Measurements from ENCODE around the gene PRRT4.

PRRT4 gene

DNA sequence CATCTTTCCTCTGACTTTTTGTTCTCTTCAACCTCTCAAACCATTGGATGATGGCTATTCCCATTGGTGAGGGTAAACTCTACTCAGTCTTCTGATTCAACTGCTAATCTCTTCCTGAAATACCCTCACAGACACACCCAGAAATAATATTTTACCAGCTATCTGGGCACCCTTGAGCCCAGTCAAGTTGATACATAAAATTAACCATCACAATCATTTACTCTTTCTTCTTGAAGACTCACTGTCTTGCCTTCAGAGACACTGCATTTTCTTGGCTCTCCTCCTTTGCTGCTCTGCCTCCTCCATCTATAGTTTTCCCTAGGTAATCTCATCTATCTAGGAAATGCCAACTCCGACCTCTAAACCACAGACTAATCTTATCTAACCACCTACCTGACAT, 12.6 kb upstream of the PRRT4 start:
- DNase-seq (ENCODE audit: low read depth), result no peak

DNA sequence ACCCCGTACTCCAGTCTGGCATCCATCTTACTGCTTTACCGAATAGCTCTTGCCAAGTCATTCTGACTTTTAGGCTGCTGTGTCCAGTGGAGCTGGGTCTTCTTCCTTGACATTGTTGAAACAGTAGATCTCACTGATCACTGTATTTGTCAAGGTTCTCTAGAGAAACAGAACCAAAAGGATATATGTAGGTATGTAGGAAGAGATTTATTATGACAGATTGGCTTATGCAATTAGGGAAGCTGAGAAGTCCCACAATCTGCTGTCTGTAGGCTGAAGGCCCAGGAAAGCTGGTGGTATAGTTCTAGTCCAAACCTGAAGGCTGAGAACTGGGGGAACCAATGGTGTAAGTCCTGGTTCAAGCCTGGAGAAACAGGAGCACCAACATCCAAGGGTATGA, 12.1 kb upstream of the PRRT4 start:
- DNase-seq (ENCODE audit: low read depth), result no peak

DNA sequence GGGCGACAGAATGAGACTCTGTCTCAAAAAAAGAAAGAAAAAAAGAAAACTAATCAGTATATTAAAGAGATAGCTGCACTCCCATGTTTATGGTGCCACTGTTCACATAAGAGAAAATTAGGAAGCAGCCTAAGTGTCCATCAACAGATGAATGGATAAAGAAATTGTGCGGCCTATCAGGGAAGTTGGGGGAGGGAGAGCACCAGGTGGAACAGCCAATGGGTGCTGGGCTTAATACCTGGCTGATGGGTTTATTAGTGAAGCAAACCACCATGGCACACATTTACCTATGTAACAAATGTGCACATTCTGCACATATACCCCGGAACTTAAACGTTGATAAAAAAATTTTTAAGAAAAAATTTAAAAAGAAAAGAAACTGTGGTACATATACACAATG, 9.0 kb upstream of the PRRT4 start:
- no peak for DNase-seq (ENCODE audit: low read depth)

DNA sequence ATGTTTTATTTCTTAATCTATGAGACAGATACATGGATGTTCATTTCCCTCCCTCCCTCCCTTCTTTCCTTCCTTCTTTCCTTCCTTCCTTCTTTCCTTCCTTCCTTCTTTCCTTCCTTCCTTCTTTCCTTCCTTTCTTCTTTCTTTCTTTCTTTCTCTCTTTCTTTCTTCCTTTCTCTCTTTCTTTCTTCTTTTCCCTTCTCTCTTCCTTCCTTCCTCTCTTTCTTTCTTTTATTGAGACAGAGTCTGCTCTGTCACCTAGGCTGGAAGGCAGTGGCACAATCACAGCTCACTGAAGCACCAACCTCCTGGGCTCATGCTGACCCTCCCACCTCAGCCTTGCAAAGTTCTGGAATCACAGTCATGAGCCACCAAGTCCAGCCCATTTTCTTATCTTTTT, 5.5 kb upstream of the PRRT4 start:
- no peak for DNase-seq (ENCODE audit: low read depth)

DNA sequence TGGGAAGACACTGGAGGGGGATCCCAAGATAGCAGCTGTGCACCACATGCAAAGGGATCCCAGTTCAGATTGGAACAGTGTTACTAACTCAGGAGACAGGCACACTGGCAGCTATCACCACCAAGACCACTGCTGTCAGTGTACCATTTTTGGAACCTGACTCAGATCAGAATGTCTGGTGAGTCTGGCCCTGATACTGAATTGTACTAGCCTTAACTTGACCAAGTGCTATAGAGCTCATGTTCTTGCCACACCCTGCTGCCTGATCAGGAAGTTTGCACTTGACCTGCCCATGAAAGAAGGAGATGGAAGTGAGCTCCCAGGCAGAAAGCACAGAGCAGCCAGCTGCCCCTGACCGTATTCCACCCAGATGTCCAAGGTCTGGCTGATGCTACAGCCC, 4.8 kb upstream of the PRRT4 start:
- no peak for DNase-seq (ENCODE audit: low read depth)

DNA sequence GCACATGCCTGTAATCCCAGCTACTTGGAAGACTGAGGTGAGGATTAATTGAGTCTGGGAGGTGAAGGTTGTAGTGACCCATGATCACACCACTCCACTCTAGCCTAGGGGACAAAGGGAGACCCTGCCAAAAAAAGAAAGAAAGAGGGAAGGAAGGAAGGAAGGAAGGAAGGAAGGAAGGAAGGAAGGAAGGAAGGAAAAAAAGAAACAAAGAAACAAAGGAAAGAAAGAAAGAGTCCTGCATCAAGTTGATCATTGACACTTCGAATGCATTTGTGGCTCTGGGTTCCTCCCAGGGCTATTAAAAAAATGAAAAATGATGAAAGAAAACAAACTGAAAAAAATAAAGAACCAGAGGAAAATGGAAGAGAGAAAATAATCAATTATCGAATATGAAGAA, 3.9 kb upstream of the PRRT4 start:
- no peak for DNase-seq (ENCODE audit: low read depth)

DNA sequence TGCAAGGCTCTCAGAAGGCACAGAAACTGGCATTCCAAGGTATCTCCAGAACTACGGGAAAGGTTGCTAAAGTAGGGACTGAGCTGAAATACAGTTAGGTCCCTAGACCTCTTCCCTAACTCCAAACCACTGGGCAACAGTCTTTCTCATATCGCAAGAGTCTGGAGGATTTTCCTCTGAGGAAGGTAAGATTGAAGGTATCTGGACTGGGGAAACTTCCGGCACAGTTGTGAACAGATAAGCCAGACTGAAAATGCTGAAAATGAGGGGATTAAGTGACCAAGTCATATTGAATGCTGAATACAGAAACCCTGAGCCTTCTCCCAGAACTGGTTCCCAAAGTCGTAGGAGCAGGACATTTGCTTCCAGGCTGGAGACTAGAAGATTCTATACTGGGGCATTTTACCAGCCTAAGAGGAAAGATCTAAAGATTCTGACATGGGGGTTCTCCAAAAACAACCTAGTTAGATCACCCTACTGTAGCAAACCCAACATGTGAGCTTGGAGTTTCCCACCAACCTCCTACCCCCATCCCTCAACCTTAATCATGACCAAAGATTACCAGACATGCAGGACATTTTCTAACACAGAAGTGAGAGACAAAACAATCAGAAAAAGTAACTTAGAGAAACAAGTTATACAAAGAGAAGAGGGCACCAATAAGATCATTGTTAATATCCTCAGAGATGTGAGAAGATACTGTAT, 2.8 kb upstream of the PRRT4 start:
- no peak for DNase-seq (ENCODE audit: low read depth)

DNA sequence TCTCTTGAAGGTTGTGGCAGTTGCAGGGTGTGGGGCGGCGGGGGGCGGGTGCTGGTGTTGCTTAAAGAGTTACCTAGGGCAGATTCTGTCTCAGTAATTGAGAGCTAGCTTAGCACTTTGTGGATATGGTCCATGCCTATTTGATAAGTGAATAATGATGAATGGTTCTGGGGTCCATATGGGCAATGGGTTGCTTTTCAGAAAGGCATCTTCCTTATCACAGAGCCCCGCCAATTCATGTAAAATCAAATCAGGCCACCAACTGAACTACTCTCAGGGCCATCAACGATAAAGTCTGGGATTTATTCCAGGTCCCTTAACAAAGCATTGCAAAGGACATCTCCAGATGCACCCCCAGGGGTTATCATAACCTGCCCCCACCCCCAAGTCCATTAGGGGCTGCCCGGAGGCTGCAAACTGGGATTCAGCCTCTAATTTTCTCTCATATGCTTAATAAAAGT, 1.8 kb upstream of the PRRT4 start:
- no peak for DNase-seq (ENCODE audit: low read depth)

DNA sequence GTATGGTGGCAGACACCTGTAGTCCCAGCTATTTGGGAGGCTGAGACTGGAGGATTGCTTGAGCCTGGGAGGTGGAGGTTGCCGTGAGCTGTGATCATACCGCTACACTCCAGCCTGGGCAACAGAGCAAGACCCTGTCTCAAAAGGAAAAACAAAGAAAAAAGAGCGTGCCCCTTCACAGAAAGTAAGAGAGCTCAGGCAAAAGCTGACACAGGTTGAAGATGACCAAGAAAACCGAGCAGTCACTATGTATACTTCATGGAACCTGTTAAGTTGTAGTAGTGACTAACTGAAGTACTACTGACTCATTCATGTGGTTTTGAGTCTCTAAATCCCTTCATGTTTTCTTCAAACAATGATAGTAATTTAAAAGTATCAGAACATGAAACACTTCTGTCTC, 1.2 kb upstream of the PRRT4 start:
- DNase-seq (ENCODE audit: low read depth), result peak; percentile 68

DNA sequence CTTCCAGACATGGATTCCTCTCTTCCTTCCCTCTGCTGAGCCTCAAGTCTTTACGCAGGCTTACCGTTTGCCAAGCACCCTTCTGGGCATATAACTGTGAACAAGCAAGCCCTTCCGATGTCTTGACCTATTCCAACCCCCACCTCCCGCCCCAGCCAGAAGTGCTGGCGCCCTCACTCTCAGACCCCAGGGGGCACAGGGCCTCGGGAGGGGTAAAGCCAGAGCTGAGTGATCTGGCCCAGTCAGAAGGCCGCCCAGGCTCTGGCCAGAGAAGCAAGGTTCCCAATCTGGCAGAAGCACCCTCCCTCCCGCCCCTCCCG, 1.2 kb downstream of the PRRT4 start:
- no peak for DNase-seq (ENCODE audit: low read depth)

DNA sequence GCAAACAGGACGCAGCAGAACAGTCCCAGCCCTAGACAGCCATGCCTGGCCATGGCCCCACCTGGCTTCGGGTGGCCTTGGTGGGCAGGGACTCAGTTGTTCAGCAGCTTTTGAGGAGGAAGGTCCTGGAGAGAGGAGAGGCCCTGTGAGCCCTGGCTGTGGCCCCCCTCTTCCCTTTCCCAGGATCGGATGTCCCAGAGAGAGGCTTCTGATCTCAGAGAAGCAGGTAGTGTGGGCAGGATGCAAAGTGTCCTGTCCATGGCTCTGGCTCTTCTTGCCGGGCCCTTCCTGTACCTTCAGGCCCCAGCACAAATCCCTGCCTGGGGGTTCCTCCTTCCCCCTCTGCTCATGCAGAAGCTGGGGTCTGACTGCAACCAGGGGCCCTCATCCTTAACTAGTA, 1.6 kb downstream of the PRRT4 start:
- DNase-seq (ENCODE audit: low read depth), result no peak

DNA sequence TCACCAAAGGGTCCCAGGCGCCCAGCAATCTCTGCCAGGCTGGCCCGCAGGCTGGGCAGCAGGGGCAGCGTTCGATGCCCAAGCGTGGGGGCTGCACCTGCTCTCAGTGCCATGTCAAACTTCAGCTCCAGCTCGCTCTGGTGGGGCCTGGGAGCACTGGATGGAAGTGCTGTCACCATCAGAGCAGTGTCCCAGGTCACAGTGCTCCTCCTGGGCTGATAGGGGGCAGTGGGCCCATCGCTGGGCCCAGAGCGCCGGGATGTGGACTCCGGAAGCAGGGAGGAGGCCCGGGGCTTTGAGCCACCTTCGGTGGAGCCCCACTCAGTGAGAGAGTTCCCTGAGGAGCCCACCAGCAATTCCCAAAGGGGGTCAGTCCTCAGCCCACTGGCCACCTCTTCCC, 2.2 kb downstream of the PRRT4 start:
- no peak for DNase-seq (ENCODE audit: low read depth)

DNA sequence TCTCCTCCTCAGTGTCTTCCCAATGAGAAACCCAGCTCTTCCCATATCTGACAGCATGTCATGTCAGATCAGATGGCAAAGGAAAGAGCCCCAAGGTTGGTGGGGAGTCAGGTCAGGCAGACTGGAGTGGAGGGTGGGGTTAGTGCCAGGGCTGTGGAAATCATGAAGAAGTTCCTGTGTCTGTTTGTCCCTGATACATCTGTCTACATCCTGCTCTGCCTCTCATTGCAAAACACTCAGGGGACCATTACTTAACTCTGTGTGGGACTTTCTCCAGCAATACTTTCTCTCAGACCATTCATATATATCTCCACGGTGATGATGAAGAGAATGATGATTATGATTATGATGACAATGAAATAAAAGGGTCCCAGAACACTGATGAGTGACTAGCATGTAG, 3.3 kb downstream of the PRRT4 start:
- DNase-seq (ENCODE audit: low read depth), result no peak

DNA sequence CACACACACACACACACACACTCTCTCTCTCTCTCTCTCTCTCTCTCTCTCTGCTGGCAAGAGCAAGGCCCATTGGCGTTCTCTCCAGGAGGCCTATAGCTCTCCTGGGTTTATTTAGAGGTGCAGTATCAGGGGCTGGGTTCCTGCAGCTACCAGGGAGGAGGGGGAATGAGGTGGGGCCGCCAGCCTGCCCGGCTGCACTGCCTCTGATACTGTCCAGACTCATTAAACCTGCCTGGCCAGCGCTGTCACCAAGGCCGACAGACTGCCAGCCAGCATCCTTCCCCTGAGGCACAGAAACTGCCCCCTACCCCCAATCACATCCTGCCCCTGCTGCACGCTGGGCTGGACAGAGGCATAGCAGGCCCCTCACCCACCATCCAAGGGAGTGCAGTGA, 4.3 kb downstream of the PRRT4 start:
- DNase-seq (ENCODE audit: low read depth), result no peak

DNA sequence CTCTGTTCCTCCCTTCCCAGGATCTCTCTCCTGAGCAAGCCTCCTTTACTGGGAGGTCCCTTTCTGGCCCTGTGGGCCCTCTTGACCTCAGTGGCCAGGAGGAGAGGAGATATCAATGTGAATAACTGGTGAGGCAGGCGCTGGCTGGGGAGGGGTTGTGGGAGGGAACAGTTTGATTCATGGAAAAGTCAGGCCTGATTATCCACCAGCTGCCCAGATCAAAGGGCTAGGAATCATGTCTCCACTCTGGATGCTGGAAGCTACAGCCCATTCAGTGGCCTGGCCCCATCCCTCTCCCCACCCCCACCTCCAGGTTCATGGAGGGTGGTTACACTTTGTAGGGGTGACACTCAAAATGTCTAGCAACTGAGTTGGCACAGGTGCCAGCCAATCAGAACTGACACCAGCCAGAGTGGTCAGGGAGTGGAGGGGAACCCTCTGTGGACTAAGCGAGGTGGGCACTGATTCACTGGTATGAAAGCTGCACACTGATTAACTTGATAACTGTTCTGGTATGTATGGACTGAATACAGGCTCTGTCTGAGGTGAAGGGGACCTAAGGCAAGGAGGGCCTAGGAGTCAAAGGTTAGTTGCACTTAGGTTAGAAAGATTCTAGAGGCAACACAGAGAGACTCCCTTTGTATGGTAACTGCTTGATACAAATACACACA, 4.8 kb downstream of the PRRT4 start:
- DNase-seq (ENCODE audit: low read depth), result peak; percentile 46

DNA sequence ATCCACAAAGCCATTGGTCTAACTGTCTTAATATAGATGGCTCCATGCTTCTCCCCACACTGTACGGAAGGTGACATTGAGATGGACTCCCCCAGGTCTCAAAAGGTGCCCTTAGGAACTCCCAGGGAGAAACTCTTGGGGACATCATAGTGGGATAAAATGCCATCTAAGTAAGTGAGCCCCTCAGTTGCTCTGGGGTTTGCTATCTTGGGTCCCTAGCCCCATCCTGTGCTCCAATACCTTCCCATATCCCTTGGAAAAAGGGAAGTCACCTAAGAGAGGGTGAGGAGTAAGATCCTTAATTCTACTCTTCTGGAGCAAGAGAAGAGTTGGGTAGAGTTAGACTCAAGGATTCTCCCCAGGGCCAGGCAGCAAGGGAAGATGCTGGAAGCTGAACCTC, 7.9 kb downstream of the PRRT4 start:
- DNase-seq (ENCODE audit: low read depth), result no peak

DNA sequence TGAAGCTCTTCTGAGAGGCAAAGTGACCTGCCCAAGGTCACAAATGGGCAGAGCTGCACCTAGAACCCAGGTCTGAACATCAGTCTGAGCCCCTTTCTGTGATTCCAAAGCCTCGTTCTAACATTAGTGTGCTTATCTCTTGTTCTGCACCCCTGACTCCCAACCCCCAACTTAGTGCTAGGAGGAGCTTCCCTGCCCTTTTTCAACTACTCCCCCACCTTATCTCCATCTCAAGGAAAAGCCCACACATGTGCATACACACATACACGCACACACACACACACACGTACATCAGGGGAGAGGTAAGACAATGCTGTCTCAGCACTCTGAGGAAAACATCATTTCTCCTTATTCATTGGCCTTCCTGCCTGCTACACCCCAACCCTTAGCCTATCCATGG, 8.3 kb downstream of the PRRT4 start:
- DNase-seq (ENCODE audit: low read depth), result no peak

DNA sequence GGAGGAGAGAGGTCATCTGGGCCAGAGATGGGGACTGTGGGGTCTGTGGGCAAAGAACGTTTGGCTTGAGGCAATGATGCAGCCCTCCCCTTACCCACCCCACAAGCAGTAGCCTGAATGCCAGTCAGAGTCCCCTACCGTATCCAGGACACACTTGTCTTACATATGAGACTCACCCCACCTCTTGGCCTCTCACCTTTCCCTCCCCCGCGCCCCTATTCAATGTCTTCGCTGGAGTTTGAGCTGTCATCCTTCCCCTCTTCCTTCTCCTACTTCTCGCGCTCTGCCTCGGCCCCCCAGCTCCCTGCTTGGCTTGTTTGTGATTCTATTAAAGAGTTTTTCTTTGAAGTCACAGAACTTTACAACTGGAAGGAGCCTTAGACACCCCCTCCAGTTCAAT, 8.9 kb downstream of the PRRT4 start:
- DNase-seq (ENCODE audit: low read depth), result no peak

DNA sequence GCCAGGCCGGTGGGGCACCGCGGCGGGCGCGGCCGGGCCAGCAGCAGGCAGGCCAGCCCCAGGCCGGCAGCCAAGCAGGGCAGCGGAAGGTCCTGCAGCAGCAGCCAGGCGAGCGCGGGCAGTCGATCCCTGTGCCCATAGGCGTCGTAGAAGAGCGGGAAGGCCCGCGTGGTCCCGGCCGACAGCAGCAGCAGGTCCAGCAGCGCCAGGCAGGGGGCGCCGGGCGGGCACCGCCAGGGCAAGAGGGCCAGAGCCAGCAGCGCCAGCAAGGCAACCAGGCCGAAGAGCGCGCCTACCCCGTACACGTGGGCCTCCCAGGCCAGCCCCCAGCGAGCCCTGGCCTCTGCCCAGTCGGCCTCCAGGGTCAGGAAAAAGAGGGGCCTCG, 9.3 kb downstream of the PRRT4 start:
- peak; percentile 34 for DNase-seq (ENCODE audit: low read depth)

DNA sequence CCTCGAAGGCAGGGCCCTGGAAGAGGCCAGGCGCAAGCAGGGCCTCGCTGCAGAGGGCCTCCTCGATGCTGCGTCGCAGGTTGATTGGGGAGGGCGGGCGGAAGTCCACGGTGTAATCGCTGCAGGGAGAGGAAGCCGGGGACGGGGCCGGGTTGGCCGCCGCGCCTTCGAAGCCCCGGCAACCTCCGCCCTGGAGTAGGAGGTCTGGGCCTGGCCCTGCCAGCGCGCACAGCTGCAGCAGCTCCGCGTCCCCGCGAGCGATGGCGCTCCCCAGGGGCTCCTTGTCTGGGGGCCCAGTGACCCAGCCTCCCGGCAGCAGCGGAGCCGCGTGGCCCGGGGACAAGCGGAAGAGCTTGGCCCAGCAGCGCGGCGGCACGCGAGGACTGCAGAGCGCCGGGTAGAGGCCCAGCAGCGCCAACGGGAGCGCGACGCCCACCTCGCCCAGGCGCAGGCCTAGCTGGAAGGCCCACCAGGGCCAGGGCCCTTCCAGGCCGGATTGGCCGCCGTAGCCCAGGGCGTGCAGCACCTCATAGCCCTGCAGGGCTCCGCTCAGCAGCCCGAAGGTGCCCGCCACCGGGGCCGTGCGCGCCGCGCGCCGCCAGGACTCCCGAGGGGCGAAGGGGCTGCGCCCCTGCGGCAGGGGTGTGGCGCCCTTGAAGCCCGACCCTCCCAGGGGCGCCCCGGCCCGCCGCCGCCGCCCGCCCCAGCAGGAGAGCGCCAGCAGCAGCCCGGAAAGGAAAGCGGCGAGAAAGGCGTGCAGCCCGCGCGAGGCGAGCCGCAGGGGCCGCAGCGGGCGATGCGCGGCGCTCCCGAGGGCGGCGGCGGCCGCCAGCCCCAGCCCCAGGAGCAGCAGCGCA, 10.0 kb downstream of the PRRT4 start:
- DNase-seq (ENCODE audit: low read depth), result no peak

DNA sequence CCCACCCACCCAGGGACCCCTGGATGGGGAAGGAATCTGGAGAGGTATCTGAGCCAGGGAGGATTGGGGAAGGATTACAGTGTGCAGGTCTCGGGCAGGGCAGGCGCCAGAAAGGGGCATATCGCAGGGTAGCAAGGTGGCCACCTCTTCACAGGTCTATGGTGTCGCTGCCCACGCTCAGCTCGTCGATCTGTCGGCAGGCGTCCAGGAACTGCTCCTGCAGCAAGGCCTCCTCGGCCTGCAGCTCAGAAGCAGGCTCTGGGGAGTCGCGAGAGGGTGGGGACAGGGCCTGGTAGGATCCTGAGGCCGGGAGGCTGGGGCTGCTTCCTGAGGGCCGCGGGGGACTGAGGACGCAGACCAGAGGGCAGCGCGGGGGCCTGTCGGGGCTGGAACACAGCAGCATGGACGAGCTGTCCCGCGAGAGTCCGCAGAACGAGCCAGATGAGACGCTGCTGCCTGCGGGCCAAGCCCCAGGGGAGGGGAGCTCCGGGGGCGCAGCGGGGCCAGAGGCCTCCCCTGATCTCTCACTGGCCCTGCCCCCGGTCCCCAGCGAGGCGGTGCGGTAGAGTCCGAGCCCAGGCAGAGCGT, 10.7 kb downstream of the PRRT4 start:
- no peak for DNase-seq (ENCODE audit: low read depth)

DNA sequence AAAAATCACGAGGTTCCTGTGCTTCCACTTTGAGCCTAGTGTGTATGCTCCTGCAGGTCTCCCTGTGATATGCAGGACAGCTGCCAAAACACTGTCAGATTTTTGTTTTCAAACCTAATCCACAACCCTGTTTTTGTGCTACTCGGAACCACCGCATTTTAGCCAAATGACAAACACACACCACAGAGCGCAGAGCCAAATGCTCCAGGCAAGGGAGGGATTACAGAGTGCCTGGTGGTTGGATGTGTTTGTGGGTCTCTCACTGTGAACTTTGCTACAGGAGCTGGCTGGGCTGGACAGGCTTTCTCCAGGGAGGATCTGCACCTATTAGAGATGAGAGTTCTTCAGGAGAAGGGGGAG, 12.0 kb downstream of the PRRT4 start:
- DNase-seq (ENCODE audit: low read depth), result no peak

DNA sequence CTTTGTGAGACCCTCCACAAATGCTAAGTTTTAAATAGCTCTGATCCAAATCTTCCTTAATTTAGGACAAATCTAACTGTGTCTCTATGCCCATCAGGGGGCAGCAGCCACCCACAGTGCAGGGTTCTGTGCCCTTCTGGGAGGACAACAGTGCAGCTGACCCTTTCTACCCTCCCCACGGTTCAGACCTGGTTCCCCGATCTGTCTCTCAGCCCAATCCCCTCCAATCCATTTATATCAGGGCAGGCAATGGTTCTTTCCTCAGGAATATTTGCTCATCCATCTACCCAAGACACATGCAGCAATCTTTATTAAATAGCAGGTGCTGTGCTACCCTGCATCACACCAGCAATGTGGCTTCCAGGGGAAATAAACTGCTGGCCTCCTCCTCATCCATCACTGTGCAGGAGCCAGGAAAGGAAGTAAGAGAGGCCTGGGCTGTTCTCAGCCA, 13.8 kb downstream of the PRRT4 start:
- peak; percentile 33 for DNase-seq (ENCODE audit: low read depth)
